ENCODE measurements around the gene REEP5. TPM values are rescaled to one million over a fixed set of nuclear protein-coding genes. Genes with fewer than 3 reads are reported as not detected.
A peak's percentile ranks its signal among the peaks of the same experiment; 100 is the strongest.
"Not testable (repeated sequence)": the region's sequence is repeated elsewhere in the genome, so short reads cannot be mapped to it uniquely, and the experiment has no call there.

Gene REEP5
- total and polyA plus RNA-seq, 2 of the 13 experiments (the other 11 are each of a cell fraction or from before 2014, with no cell fraction given): 49.4 to 239 TPM

DNA sequence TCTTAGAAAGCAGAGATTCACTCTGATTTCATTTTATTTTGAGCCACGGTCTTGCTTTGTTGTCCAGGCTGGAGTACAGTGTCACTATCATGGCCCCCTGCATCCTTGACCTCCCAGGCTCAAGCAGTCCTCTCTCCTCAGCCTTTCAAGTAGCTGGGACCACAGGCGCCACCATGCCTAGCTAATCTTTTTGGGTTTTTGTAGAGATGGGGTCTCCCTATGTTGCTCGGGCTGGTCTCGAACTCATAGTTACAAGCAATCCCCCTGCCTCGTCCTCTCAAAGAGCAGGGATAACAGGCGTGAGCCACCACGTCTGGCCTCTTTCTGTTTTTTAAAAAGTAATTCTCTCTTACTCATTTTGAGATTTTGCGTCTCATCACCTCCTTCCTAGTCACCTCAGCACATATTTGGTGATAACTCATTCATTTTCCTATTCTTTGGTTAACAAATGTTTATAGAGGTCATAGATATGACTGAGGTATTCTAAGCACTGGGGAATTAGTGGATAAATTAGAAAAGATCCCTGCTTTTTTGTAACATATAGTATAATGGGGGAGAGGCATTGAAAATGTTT lies 43.8 kb upstream of the REEP5 start (continued):
- no peak for TF ChIP-seq ZNF609 (CRISPR knock-in tag; IDR thresholded peaks at IDR 0.05; ENCODE audit: borderline replicate concordance)
- TF ChIP-seq, protein P1, sequence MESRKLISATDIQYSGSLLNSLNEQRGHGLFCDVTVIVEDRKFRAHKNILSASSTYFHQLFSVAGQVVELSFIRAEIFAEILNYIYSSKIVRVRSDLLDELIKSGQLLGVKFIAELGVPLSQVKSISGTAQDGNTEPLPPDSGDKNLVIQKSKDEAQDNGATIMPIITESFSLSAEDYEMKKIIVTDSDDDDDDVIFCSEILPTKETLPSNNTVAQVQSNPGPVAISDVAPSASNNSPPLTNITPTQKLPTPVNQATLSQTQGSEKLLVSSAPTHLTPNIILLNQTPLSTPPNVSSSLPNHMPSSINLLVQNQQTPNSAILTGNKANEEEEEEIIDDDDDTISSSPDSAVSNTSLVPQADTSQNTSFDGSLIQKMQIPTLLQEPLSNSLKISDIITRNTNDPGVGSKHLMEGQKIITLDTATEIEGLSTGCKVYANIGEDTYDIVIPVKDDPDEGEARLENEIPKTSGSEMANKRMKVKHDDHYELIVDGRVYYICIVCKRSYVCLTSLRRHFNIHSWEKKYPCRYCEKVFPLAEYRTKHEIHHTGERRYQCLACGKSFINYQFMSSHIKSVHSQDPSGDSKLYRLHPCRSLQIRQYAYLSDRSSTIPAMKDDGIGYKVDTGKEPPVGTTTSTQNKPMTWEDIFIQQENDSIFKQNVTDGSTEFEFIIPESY (CRISPR knock-in tag; IDR thresholded peaks at IDR 0.05): no peak

DNA sequence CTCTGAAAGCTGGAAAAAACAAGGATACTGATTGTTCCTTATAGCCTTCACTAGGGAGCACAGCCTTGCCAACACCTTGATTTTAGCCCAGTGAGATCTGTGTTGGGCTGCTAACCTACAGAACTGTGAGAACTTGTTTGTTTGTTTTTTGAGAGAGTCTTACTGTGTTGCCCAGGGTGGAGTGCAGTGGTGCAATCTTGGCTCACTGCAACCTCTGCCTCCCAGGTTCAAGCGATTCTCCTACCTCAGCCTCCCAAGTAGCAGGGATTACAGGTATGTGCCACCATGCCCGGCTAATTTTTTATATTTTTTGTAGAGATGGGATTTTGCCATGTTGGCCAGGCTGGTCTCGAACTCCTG lies 41.3 kb upstream of the REEP5 start:
- H3K36me3 ChIP-seq (replicated peaks in 1 of 2; ENCODE audit: control insufficient read depth in 1 of 2, insufficient read depth in 2 of 2, low read length in 2 of 2); H2AFZ ChIP-seq (ENCODE audit: low read length); H3K4me2 ChIP-seq (ENCODE audit: low read depth, low read length); H3K9me3 ChIP-seq (ENCODE audit: low read length); H3K27ac ChIP-seq (ENCODE audit: extremely low read length, insufficient read depth, low read length); in situ Hi-C loops (cut with HindIII; ENCODE audit: extremely low pct_ligation_motif_present, low pct_unique_long_range_greater_than_20kb); DNase-seq (ENCODE audit: low spot score); FAIRE-seq; H3K4me3 ChIP-seq (replicated peaks in 1 of 3; ENCODE audit: insufficient read depth in 1 of 3, low read depth in 2 of 3, low read length in 3 of 3); H3K27me3 ChIP-seq (ENCODE audit: control insufficient read depth in 1 of 2, insufficient read depth in 2 of 2, low read length in 2 of 2); ATAC-seq; H3K79me2 ChIP-seq (ENCODE audit: insufficient read depth, low read length); BruUV-seq (replicated peaks); H4K20me1 ChIP-seq (ENCODE audit: insufficient read depth, low read length); H3K9ac ChIP-seq (ENCODE audit: insufficient read depth, low read depth, low read length); CTCF ChIA-PET (ENCODE audit: low intra/inter-chr PET ratio, low total read pairs): not testable (repeated sequence)
- TF ChIP-seq ZNF121 (CRISPR knock-in tag; IDR thresholded peaks at IDR 0.05): peak; percentile 26; the same call in 1 of the 2 replicates
- peaks cover 68% of the 10 kb centered on the region for H3K4me1 ChIP-seq (ENCODE audit: insufficient read depth, low read length)
- intact Hi-C loops (cut with micrococcal nuclease; ENCODE audit: unreplicated experiment): loop anchor here (5.0 to 10.0 kb wide), 2 partner anchors 101 to 799 kb away; partner anchors contain the start of gene SRP19
- POLR2A ChIA-PET: interaction anchor here (1.2 kb wide), 1 partner anchor 13 kb away, joined by 3 read pairs; the partner anchor contains the start of gene DCP2
- WGBS (ENCODE audit: low lambda C conversion rate): 57% methylated on average over 3 of the region's 3 CpGs
